ENCODE data around the gene LLGL1.

LLGL1 gene

DNA sequence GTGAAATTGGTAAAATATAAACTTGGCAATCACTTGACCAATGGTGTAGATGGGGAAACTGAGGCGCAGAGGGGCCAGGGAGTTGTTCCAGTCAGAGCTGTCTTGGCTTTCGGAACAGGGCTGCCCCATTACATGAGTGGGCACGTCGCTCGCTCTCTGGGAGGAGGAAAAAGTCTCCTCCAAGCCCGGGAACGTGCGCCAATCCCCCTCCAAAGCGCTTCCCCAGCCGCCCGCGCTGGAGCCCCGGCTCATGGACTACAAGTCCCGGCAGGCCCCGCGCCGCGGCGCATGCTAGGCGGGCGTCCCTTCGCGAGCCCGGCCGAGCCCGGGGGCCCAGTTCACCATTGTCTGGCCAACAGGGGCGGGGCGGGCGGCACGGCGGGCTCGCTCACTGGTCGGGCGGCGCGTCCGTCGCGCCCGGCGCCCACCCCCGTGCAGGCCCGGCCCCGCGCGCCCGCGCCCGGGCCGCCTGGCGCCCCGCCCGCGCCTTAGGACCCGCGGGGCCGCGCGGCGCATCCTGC, at the start of gene LLGL1:
TSS of gene LLGL1 (plus strand) at position 515 of the 521 bp plus-strand sequence. CDS start 48 bp downstream, outside the sequence.
- peak; percentile 84 for DNase-seq

DNA sequence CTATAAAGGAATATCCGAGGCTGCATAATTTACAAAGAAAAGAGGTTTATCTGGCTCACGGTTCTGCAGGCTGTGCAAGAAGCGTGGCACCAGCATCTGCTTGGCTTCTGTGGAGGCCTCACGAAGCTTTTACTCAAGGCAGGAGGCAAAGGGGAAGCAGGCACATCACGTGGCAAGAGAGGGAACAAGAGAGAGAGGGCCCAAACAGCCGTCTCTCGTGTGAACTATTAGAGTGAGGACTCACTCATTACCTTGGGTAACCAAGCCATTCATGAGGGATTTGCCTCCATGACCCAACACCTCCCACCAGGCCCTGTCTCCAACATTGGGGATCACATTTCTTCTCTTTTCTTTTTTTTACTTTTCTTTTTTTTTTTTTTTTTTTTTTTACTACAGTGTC, 49.3 kb upstream of the LLGL1 start:
- no peak for DNase-seq

DNA sequence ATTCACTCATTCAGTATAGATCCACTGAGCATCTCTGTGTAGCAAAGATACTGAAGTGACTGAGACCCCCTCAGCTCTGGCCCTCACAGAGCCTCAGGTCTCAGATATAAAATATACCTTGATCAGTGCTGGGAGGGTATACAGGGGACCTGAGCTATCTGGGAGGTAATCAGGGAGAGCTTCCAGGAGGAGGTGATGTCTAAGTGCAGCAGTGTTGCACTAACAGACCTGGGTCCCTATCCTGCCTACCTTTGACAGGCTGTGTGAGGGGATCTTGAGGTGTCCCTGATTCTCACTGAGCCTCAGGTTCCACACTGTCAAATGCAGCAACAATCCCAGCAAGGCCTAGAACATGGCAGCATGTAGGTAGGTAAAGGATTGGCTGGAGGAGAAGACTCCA, 48.3 kb upstream of the LLGL1 start:
- no peak for DNase-seq

DNA sequence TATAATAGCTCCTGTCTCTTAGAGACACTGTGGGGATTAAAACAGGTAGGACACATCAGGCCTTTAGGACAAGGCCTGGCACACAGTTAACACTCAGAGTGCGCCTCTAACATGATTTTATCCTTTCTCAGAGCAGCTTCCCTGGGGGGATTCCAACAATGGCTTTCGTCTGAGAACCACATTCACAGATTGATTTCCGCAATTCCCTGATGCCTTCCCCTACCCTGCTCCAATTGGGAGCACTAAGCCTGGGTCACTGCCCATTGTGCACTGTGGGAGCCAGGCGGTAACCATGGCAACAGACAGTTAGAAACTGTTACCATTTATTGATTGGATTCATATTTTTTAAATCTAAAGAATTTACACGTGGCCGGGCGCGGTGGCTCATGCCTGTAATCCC, 47.7 kb upstream of the LLGL1 start:
- no peak for DNase-seq

DNA sequence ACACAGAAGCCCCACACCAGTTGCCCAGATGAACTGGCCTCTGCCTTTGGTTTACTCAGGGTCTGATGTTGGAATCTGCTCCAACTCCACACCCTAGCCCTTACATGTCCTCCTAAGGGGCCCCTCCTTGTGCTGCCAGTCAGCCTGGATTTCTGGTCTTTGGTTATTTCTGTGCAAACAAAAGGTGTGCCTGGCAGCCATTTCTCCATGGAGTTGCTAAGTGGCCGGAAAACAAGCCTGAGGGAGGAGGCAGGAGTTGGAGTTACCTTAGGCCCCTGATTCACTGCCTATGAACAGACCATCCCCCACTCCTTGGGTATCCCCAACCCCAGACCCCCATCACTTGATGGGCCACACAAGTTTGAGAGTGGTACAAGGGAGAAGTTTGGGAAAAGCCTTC, 46.2 kb upstream of the LLGL1 start:
- DNase-seq: no peak

DNA sequence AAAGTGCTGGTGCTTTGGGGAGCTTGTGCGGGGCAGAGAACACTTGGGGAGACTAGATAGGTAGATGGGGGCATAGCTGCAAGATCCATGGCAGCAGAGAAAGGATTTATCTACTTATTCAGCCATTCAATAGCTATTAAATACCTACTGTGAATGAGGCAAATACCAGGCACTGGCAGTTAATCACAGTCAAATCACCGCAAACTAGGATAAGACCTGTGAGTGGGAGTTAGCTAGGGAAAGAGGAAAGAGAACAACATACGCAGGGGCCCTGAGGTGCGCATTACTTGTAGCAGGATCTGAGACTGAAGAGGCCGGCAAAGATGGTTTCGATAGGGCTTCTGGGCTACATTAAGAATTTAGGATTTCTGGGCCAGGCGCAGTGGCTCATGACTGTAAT, 45.6 kb upstream of the LLGL1 start:
- DNase-seq: no peak

DNA sequence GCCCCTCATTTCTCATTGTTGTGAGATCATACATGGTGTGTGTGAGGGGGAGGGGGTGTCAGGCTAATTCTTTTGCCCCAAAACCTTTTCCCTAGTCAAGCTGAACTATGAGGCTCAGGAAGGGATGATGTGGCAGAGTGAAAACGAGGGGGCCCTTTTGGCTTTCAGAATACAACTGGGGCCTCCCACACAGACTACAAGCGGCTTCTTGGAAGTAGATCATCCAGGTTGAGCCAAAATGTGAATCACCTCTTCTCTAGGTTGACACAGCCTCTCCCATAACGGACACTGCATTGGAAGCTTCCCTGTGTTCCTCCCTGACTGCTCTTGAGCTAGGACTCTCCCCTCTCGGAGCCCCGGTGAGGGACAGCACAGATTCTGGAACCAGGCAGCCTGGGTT, 44.1 kb upstream of the LLGL1 start:
- DNase-seq: no peak

DNA sequence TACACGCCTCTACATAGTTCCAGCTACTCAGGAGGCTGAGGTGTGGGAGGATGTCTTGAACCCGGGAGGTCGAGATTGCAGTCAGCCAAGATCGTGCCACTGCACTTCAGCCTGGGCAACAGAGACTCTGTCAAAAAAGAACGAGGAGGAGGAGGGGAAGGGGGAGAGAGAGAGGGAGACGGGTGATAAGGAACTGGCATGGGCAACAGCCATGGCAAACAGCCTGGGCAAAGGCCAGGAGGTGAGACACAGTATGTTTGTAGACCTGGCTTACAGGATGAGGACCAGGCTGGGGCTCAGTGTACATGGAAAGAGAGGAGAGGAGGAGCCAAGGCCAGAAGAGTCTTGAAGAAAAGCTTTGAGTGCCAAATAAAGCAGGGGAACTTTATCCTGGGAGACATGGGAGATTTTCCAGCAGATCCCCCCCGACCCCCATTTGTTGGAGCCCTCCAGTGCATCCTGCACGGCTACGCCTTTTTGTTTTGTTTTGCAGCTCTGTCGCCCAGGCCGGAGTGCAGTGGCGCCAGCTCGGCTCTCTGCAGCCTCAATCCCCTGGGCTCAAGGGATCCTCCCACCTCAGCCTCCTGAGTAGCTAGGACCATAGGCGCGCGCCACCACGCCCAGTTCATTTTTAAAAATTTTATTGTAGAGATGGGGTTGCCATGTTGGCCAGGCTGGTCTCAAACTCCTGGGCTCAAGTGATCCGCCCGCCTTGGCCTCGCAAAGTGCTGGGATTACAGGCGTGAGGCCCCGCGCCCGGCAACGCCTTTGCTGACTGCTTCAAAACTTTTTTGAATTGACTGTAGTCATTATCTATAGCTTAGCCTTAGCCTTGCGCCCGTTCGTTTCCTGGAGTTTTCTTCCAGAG, 43.1 kb upstream of the LLGL1 start:
- no peak for DNase-seq

DNA sequence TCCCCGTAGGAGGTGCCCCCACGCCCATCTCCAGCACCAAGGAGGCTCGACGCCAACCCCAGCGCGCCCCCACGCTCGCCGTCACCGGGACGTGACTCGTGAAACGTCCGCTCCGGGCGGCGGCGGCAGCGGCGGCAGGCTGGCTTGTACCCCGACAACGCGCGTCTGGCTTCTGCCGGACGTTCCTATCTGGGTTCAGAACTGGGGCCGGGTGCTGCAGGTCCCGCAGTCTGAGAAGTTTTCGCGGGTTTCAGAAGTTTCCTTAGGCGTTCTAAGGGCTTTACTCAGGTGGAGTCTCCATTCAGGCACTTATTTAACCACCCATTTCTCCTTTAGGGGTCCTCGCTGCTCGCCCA, 42.5 kb upstream of the LLGL1 start:
- DNase-seq: no peak

DNA sequence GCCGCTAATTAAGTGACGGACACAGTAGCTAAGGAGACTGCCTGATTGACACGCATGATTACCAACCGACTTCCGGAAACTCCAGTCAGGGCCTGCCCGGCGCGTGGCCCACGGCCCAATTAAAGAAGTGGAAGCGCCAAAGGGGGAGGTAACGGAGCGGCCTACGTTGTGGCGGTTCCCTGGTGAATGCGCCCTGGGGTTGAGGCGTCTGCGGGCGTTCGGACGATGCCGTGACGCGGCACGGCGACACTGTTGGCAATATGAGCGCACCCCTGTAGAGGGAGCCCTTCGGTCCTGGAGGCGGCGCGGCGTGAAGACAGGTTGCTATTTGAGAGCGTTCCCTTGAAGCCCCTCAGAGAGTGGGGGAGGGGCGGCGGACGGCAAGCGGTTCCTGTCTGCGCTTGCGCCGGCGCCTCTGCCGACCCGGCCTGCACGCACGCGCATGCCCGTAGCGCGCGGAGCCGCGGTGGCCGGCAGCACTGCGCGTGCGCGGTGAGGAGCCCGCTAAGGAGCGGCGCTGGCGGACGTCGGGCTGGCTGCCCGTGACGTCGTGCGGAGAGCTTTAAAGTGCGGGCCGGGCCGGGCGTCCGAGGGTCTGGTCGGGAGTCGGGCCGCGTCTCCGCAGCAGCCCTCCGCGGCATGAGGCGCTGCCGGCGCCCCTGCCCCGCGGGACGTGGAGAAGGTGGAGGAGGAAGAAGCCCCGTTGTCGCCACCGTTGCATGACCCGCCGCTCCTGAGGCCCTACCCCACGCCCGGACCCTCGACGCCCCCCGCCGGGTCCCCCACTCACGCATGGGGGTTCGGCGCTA, 41.9 kb upstream of the LLGL1 start, which contains the start of gene ALKBH5:
TSS of gene ALKBH5 (plus strand) at position 495 of the 809 bp plus-strand sequence. CDS start 416 bp downstream, outside the sequence.
- peak; percentile 97 for DNase-seq

DNA sequence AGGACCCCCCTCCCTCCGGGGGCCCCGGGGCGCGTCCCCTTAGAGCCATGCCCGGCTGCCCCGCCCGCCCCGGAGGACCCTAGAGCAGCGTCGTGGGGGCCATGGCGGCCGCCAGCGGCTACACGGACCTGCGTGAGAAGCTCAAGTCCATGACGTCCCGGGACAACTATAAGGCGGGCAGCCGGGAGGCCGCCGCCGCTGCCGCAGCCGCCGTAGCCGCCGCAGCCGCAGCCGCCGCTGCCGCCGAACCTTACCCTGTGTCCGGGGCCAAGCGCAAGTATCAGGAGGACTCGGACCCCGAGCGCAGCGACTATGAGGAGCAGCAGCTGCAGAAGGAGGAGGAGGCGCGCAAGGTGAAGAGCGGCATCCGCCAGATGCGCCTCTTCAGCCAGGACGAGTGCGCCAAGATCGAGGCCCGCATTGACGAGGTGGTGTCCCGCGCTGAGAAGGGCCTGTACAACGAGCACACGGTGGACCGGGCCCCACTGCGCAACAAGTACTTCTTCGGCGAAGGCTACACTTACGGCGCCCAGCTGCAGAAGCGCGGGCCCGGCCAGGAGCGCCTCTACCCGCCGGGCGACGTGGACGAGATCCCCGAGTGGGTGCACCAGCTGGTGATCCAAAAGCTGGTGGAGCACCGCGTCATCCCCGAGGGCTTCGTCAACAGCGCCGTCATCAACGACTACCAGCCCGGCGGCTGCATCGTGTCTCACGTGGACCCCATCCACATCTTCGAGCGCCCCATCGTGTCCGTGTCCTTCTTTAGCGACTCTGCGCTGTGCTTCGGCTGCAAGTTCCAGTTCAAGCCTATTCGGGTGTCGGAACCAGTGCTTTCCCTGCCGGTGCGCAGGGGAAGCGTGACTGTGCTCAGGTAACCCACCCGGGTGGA, 41.0 kb upstream of the LLGL1 start:
- DNase-seq: no peak

DNA sequence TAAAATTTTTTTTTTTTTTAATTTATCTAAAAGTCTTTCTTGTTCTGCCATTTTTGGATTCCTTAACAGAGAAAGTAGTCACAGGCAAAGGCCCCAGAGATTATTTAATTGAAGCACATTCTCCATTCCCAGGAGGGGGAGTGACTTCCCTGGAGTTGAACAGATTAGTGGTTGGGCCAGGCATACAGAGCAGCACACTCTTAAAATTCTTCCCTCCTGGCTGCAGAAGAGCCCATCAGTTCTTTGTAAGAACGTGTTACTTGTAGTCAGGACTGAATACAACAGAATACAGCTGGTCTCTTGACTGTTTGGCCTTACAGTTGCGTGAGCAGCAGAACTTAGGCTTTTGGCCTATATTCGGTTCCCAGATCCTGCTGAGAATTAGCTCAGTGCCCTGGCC, 40.0 kb upstream of the LLGL1 start:
- DNase-seq: no peak

DNA sequence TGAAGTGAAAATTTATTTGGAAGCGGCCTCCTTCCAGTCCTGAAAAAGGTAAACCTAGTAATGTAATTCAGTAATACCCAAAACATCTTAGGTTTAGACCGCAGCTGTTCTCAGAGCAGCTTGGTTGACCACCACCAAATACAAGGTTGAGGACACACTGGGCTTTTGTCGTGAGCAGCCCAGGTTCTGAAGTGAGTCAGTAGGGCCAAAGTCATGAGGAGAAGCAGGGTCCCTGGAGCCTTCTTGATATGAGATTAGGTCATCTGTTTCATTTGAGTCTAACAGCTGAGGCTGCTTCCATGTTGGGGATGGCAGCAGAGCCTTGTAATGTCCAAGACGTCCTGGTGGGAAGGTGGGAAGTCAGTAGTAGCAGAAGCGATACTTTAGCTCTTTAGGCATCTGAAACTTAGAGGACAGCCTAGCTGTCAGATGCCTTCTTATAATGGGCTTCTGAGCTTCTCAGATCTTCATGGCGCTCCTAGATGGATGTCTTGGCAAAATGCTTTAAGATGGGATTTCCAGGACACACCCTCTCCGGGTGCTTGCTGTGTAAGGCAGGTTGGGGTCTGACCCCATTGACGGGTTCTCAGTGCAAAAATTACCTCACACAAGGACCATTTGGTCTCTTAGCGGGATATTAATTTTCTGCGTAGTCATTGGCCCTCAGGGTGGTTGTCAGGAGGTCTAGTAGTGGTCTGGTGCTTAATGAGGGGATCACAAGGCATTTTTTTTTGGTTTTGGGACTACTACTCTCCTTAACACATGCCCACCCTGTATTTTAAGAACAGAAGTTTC, 39.4 kb upstream of the LLGL1 start:
- DNase-seq: no peak

DNA sequence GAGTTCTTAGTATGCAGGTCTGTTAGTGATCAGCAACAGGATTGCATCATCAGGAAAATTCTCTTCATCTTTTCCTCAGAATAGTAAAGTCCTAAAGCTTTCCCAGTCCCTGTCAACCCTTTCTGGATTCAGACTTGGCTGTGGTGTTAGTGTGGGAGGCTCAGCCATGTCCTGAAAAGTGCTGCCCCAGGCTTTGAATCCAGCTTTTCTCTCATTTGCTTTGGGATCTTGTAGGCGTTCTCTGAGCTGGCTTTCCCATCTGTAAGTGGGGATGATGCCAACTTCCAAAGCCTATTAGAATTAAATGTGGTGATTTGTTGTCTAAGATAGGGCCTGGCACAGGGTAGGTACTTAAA, 38.8 kb upstream of the LLGL1 start:
- no peak for DNase-seq

DNA sequence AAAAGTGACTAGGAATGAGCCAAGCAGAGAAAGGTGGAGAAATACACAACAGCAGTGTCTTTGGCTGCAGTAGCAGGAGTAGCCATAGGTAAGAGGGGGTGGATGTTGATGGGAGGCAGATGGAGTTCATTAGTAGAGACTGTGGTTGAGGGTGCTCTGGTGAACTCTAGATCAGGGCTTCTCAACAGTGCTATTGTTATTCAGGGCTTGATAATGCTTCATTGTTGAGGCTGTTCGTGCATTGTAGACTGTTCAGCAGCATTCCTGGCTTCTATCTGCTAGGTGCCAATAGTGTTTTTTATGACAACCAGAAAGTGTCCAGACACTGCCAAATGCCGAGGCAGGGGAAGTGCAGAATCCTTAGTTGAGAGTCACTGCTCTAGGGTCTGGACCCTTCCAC, 38.2 kb upstream of the LLGL1 start:
- no peak for DNase-seq

DNA sequence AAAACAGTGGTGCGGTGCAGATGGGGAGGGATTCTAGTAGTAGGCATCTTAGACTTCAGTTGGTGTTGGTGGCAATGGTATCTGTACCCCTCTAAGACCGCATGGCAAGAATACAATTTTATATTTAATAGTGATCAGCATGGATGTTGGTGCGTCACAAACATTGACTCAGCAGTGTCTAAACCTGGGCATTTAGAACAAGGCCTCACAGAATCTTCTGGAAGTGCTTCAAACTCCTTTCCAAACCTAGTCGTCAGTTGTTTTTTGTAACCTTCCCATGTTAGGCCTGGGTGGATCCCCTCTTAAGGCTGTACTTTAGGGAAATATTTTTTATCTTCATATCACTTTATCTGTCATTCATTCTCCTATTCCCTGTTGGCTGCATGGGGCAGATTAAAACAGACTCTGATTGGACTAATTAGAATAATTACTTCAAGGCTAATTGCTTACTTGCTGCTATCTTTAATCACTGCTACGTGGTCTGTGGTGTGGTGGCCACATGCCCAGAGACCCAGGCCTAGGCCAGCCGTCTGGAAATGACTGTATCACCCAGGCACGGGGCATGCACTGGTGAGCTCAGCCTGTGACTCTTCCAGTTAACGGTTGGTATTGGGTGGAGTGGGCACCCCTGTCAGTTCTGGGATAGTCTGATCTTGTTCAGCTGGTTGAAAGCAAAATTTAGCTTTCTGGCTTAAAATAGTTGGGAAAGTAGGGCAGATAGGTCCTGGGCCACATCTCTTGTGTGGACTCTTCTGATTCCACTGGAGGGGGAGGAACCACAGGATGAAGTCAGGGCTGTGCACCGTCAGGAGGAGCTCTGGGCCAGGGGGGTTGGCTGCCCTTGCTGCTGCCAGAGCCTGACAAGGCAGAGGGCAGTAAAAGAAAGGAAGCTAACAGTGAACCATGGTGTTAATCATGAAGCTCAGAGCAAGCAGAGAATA, 37.3 kb upstream of the LLGL1 start:
- peak; percentile 78 for DNase-seq

DNA sequence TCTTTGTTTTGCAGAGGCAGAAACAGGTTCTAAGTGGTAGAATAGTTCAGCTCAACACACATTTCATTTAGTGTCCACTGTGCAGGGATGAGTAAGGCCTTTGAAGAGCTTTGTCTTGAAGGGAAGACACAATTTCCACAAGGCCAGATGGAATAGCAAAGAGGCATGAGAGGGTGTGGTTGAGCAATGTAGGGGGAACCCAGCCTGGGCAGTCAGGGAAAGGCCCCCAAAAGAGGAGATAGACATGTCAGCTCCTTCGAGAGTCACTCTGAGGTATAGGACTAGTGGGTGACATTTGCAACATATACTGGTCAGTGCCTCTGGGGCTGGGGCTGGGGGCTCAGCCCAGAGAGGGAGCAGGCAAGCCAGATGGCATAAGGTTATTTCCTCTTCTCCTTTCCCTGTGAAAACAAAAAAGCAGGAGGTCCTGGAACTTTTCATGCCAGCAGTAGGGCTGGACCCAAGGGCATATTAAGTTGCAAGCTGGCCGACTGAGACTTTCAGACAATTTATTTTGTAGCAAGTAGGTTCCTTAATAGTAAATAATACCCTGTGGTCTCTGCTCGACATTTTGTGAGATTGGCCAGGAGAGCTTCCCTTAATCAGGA, 34.7 kb upstream of the LLGL1 start:
- DNase-seq: no peak

DNA sequence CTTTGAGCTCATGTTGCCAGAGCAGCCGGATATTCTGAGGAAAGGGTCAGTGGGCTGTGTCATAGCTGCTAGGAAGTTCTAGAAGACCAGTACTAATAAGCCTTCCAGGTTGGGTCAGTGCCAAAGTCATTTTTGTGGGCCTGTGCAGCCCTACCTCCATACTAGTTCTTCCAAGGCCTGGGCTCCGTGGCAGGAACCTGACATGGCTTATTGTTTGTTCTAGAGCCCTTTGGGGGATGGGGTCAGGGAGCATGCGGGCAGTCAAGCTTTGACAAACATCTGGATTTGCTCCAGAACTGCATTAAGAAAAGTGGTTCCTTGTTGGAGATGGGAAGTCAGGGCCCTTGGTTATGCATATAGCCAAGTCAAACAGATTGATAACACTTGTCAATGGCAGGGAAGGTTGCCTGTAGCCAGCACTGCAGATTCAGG, 34.2 kb upstream of the LLGL1 start:
- DNase-seq: no peak

DNA sequence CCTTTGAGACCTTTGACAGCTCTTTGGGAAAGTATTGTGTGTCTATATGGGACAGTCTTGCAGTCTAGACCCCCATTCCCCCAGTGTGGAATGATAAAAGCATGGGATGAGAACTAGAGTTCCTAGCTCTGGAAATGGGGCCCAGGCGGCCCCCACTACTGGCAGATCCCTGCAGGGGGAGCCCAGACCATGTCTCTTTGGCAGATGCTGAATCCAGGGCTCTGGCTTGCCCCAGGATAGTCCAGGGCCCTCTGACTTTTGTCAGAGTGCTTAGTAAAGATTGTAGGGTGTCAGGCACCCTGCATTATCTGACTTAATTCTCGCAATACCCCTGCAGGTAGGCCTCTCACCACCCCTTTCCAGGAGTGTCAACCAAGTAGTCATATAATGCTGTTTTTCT, 33.5 kb upstream of the LLGL1 start:
- no peak for DNase-seq

DNA sequence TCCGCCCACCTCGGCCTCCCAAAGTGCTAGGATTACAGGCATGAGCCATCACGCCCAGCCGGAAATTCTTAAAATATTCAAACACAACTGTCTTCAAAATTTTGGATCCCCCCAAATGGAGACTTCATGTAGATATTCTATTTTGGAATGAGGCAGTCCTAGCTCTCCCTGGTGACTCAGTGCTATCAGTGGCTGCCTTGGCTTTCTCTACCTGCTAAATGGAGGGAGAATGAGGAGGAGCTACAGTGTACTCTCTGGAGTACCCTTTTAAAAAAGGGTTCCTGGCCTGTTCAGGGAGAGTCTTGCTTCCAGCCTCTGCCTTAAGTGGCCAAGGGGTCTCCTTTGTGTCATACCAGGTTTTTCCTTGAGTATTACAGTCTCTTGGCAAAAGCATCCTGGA, 31.0 kb upstream of the LLGL1 start:
- DNase-seq: no peak
